GM23338 (cell line): ENCODE results near the gene MEI1. TPM values are rescaled to one million over a fixed set of nuclear protein-coding genes. Genes with fewer than 3 reads are reported as not detected.

Experiments used
- ATAC-seq: fragments of 200-7000 bp; cut with Tn5 transposase; 3 replicates; pipeline ENCODE4 v1.9.1; 2020
- DNase-seq: peaks from one replicate; pipeline ENCODE4 v3.0.0-alpha.2; 2015; ENCODE audit warnings: low spot score
- H2AFZ ChIP-seq: fragments of 200-600 bp; sonication (generic); 2 replicates; pipeline ENCODE4 v1.8.0; 2016; ENCODE audit warnings: antibody characterized with exemption, mild to moderate bottlenecking, moderate library complexity
- H3F3A ChIP-seq: fragments of 200-600 bp; sonication (generic); replicated peaks from 2 replicates; pipeline ENCODE4 v1.8.0; 2017; ENCODE audit warnings: antibody characterized with exemption, mixed run types, low read depth
- H3K27ac ChIP-seq: fragments of 200-600 bp; sonication (generic); 2 replicates; pipeline ENCODE4 v1.6.1; 2016; ENCODE audit warnings: low read depth
- H3K27me3 ChIP-seq: fragments of 200-600 bp; sonication (generic); 2 replicates; pipeline ENCODE4 v1.8.0; 2016; ENCODE audit warnings: mild to moderate bottlenecking, mixed run types, moderate library complexity; ENCODE audit not compliant: insufficient read depth
- H3K36me3 ChIP-seq: fragments of 200-600 bp; sonication (generic); 2 replicates; pipeline ENCODE4 v1.8.0; 2016; ENCODE audit warnings: mild to moderate bottlenecking; ENCODE audit not compliant: insufficient read depth
- H3K4me1 ChIP-seq: fragments of 200-600 bp; sonication (generic); 2 replicates; pipeline ENCODE4 v1.8.0; 2016; ENCODE audit warnings: mild to moderate bottlenecking, moderate library complexity; ENCODE audit not compliant: insufficient read depth
- H3K4me2 ChIP-seq: fragments of 200-600 bp; sonication (generic); 2 replicates; pipeline ENCODE4 v1.7.1; 2017; ENCODE audit warnings: mixed run types
- H3K4me3 ChIP-seq: fragments of 200-600 bp; sonication (generic); 2 replicates; pipeline ENCODE4 v1.6.1; 2016; ENCODE audit warnings: mixed run types
- H3K79me2 ChIP-seq: fragments of 200-600 bp; sonication (generic); replicated peaks from 2 replicates; pipeline ENCODE4 v1.8.0; 2017; ENCODE audit warnings: mild to moderate bottlenecking; ENCODE audit not compliant: insufficient read depth
- H3K9me2 ChIP-seq: fragments of 200-600 bp; sonication (generic); 2 replicates; pipeline ENCODE4 v1.8.0; 2017; ENCODE audit not compliant: insufficient read depth
- H4K20me1 ChIP-seq: fragments of 200-600 bp; sonication (generic); replicated peaks from 2 replicates; pipeline ENCODE4 v1.8.0; 2017; ENCODE audit warnings: mild to moderate bottlenecking; ENCODE audit not compliant: insufficient read depth
- H3K27ac Mint-ChIP-seq: 2 replicates; pipeline ENCODE4 v1.8.0; 2020; ENCODE audit warnings: inconsistent platforms, mild to moderate bottlenecking, moderate library complexity, mixed read lengths
- H3K27me3 Mint-ChIP-seq: 3 replicates; pipeline ENCODE4 v1.8.0; 2022; ENCODE audit warnings: low read depth, mild to moderate bottlenecking, moderate library complexity, mixed read lengths, inconsistent platforms; ENCODE audit not compliant: insufficient read depth, poor library complexity
- H3K36me3 Mint-ChIP-seq: 3 replicates; pipeline ENCODE4 v1.8.0; 2021; ENCODE audit warnings: low read depth, mild to moderate bottlenecking, inconsistent platforms, moderate library complexity, mixed read lengths
- H3K4me1 Mint-ChIP-seq: 3 replicates; pipeline ENCODE4 v1.8.0; 2020; ENCODE audit warnings: mild to moderate bottlenecking, inconsistent platforms, mixed read lengths
- H3K4me3 Mint-ChIP-seq: 3 replicates; pipeline ENCODE4 v1.8.0; 2021; ENCODE audit warnings: moderate library complexity, mild to moderate bottlenecking, inconsistent platforms, mixed read lengths
- H3K9me3 Mint-ChIP-seq: 3 replicates; pipeline ENCODE4 v1.8.0; 2020; ENCODE audit warnings: moderate library complexity, mild to moderate bottlenecking, inconsistent platforms, mixed read lengths
- CREB1 ChIP-seq: fragments of 250-450 bp; sonication (Bioruptor Pico); IDR thresholded peaks from 2 replicates; pipeline ENCODE4 v1.5.0; 2020; ENCODE audit warnings: low read depth, mild to moderate bottlenecking, moderate library complexity
- CTCF ChIP-seq, 2 experiments: fragments of 200-600 bp in 1 of 2; sonication (generic) in 1 of 2; conservative IDR thresholded peaks; 2 replicates each; pipeline versions ENCODE4 v1.5.1 to v1.6.1; 2016 to 2017; ENCODE audit warnings: antibody characterized with exemption in 2 of 2, low read depth in 2 of 2, mild to moderate bottlenecking in 2 of 2, moderate library complexity in 1 of 2
- ETS1 ChIP-seq: IDR thresholded peaks from 2 replicates; pipeline ENCODE4 v1.6.1; 2016; ENCODE audit warnings: antibody characterized with exemption
- EZH2 ChIP-seq: fragments of 200-600 bp; sonication (generic); IDR thresholded peaks from one replicate; pipeline ENCODE4 v1.8.0; 2017; ENCODE audit warnings: antibody characterized with exemption, mild to moderate bottlenecking, low read depth; ENCODE audit not compliant: unreplicated experiment
- EZH2phosphoT487 ChIP-seq: fragments of 200-600 bp; sonication (generic); IDR thresholded peaks from one replicate; pipeline ENCODE4 v1.8.1; 2018; ENCODE audit warnings: antibody characterized with exemption; ENCODE audit not compliant: unreplicated experiment
- JUNB ChIP-seq: IDR thresholded peaks from one replicate; pipeline ENCODE4 v1.6.1; 2016; ENCODE audit warnings: antibody characterized with exemption; ENCODE audit not compliant: unreplicated experiment
- NANOG ChIP-seq: IDR thresholded peaks from 2 replicates; pipeline ENCODE4 v1.6.1; 2016; ENCODE audit warnings: antibody characterized with exemption, borderline replicate concordance
- POLR2AphosphoS5 ChIP-seq: IDR thresholded peaks from 2 replicates; pipeline ENCODE4 v1.6.1; 2016; ENCODE audit warnings: antibody characterized with exemption, low read depth
- REST ChIP-seq: IDR thresholded peaks from one replicate; pipeline ENCODE4 v1.6.1; 2018; ENCODE audit warnings: antibody characterized with exemption; ENCODE audit not compliant: unreplicated experiment
- STAT1 ChIP-seq: IDR thresholded peaks from one replicate; pipeline ENCODE4 v1.6.1; 2016; ENCODE audit warnings: antibody characterized with exemption; ENCODE audit not compliant: unreplicated experiment
- ZNF114 ChIP-seq: fragments of 250-450 bp; sonication (Bioruptor Pico); IDR thresholded peaks from 2 replicates; pipeline ENCODE4 v1.5.0; 2020; ENCODE audit warnings: mild to moderate bottlenecking, moderate library complexity
- ZNF331 ChIP-seq: fragments of 250-450 bp; sonication (Bioruptor Pico); IDR thresholded peaks from 2 replicates; pipeline ENCODE4 v1.5.0; 2020; ENCODE audit warnings: low read depth, mild to moderate bottlenecking, moderate library complexity
- ZNF462 ChIP-seq: fragments of 250-450 bp; sonication (Bioruptor Pico); IDR thresholded peaks from 2 replicates; pipeline ENCODE4 v1.5.0; 2020; ENCODE audit warnings: mild to moderate bottlenecking, moderate library complexity
- polyA plus RNA-seq: library from polyadenylated mRNA; unstranded; fragments of >200 nt; fragmentation: Nextera tagmentation; extraction: Ambion mirVana; gene quantifications from 2 replicates; pipeline ENCODE4 v1.2.1, GENCODE V29; 2016
- total RNA-seq: library from RNA; depleted of rRNA; stranded (reverse); fragments of >200 nt; shearing (Covaris generic); gene quantifications from 2 replicates; pipeline ENCODE4 v1.2.3, GENCODE V29; 2014

The MEI1 gene
- total and polyA plus RNA-seq, 2 experiments from 2014 or later, result 0.28 to 0.87 TPM

GRCh38 chr22:41787331-41787730 lies 88.0 kb downstream of the MEI1 start:
- H3K27me3 Mint-ChIP-seq, result no peaks in the 10 kb centered on the region
- no peak overlapping the region for H3K4me3 ChIP-seq
- H3K36me3 ChIP-seq, result no peaks in the 10 kb centered on the region
- no peak overlapping the region for H3K27ac ChIP-seq
- H4K20me1 ChIP-seq, result no peaks in the 10 kb centered on the region
- no peaks in the 10 kb centered on the region for H3K36me3 Mint-ChIP-seq
- H2AFZ ChIP-seq, result no peak overlapping the region
- H3K4me2 ChIP-seq, result no peak overlapping the region
- no peaks in the 10 kb centered on the region for H3K4me1 ChIP-seq
- H3K27ac Mint-ChIP-seq, result no peak overlapping the region
- H3K4me3 Mint-ChIP-seq, result no peak overlapping the region
- DNase-seq (no peak), ATAC-seq (no peak)
- no peaks in the 10 kb centered on the region for H3K4me1 Mint-ChIP-seq
- H3K27me3 ChIP-seq, result no peaks in the 10 kb centered on the region
- no peaks in the 10 kb centered on the region for H3K9me2 ChIP-seq
- H3K79me2 ChIP-seq, result no peaks in the 10 kb centered on the region
- TF ChIP-seq EZH2phosphoT487, result no peak
- no peak for TF ChIP-seq CTCF (conservative IDR thresholded peaks at IDR 0.05; ENCODE audit: low read depth in 2 of 2)
- TF ChIP-seq POLR2AphosphoS5, result no peak
- TF ChIP-seq ZNF331 (CRISPR knock-in tag), result no peak
- no peak for TF ChIP-seq CREB1 (CRISPR knock-in tag)
- no peak for TF ChIP-seq REST
- no peak for TF ChIP-seq ETS1
- no peak for TF ChIP-seq NANOG
- no peak for TF ChIP-seq JUNB
- no peak for TF ChIP-seq ZNF114 (CRISPR knock-in tag)
- TF ChIP-seq STAT1, result no peak
- TF ChIP-seq ZNF462 (CRISPR knock-in tag), result no peak
- no peak for TF ChIP-seq EZH2
- H3K9me3 Mint-ChIP-seq, result no peaks in the 10 kb centered on the region; the same call in 2 of the 3 replicates
- no peaks in the 10 kb centered on the region for H3F3A ChIP-seq
